Type B pancreatic cell (in vitro differentiated cells): ENCODE measurements around the gene EIF4H. TPM values are rescaled to one million over a fixed set of nuclear protein-coding genes. Genes with fewer than 3 reads are reported as not detected.
"Not testable (repeated sequence)": the region's sequence is repeated elsewhere in the genome, so short reads cannot be mapped to it uniquely, and the experiment has no call there.

Experiments used
- DNase-seq: peaks from one replicate; pipeline ENCODE4 v3.0.0; 2021; ENCODE audit warnings: mixed read lengths; ENCODE audit not compliant: unreplicated experiment; ENCODE audit errors: extremely low spot score
- H3K27ac Mint-ChIP-seq: 2 replicates; pipeline ENCODE4 v1.8.0; 2021; ENCODE audit warnings: mild to moderate bottlenecking, mixed read lengths
- H3K27me3 Mint-ChIP-seq: 2 replicates; pipeline ENCODE4 v1.8.0; 2021; ENCODE audit warnings: mixed read lengths
- H3K36me3 Mint-ChIP-seq: 2 replicates; pipeline ENCODE4 v1.8.0; 2021; ENCODE audit warnings: mixed read lengths
- H3K4me1 Mint-ChIP-seq: one replicate; pipeline ENCODE4 v1.8.0; 2021; ENCODE audit warnings: mixed read lengths; ENCODE audit not compliant: unreplicated experiment
- H3K4me3 Mint-ChIP-seq: 2 replicates; pipeline ENCODE4 v1.8.0; 2021; ENCODE audit warnings: mild to moderate bottlenecking, mixed read lengths
- H3K9me3 Mint-ChIP-seq: 2 replicates; pipeline ENCODE4 v1.8.0; 2021; ENCODE audit warnings: mixed read lengths
- CTCF ChIP-seq: fragments of 200-600 bp; sonication (generic); conservative IDR thresholded peaks from 2 replicates; pipeline ENCODE4 v1.5.0; 2021; ENCODE audit warnings: antibody characterized with exemption, mild to moderate bottlenecking
- total RNA-seq: library from RNA; stranded (reverse); gene quantifications from 2 replicates; pipeline ENCODE4 v1.2.1, GENCODE V29; 2021; ENCODE audit warnings: low replicate concordance

EIF4H gene
- total RNA-seq, 1 donor from 2014 or later: 251 TPM

GRCh38 chr7:74164985-74165456 is 9.1 kb upstream of the EIF4H start:
- Mint-ChIP-seq H3K4me3 (no peak overlapping the region), H3K9me3 (peaks cover 4% of the 10 kb centered on the region), H3K27ac (no peak overlapping the region), H3K4me1 (no peaks in the 10 kb centered on the region), H3K36me3 (no peaks in the 10 kb centered on the region), H3K27me3 (no peaks in the 10 kb centered on the region)
- no peak for DNase-seq
- TF ChIP-seq CTCF: peak; percentile 57

GRCh38 chr7:74165867-74166593 is 8.1 kb upstream of the EIF4H start:
- peaks cover 4% of the 10 kb centered on the region for H3K9me3 Mint-ChIP-seq
- no peak for TF ChIP-seq CTCF
- no peak overlapping the region for H3K27ac Mint-ChIP-seq
- no peak overlapping the region for H3K4me3 Mint-ChIP-seq
- no peaks in the 10 kb centered on the region for H3K36me3 Mint-ChIP-seq
- no peaks in the 10 kb centered on the region for H3K4me1 Mint-ChIP-seq
- no peak for DNase-seq
- H3K27me3 Mint-ChIP-seq: no peaks in the 10 kb centered on the region

GRCh38 chr7:74167324-74167723 is 6.8 kb upstream of the EIF4H start:
- H3K36me3 Mint-ChIP-seq, H3K9me3 Mint-ChIP-seq, H3K27me3 Mint-ChIP-seq, H3K4me3 Mint-ChIP-seq, H3K27ac Mint-ChIP-seq, H3K4me1 Mint-ChIP-seq, DNase-seq: not testable (repeated sequence)

- no peak for TF ChIP-seq CTCF
- peaks cover 24% of the 10 kb centered on the region for H3K4me1 Mint-ChIP-seq
- no peaks in the 10 kb centered on the region for H3K9me3 Mint-ChIP-seq
- H3K4me3 Mint-ChIP-seq: peak overlapping the region; percentile 90
- peak overlapping the region; percentile 93 for H3K27ac Mint-ChIP-seq
- DNase-seq: no peak
- peaks cover 9% of the 10 kb centered on the region for H3K36me3 Mint-ChIP-seq
- no peaks in the 10 kb centered on the region for H3K27me3 Mint-ChIP-seq
Measured at GRCh38 chr7:74173074-74173473, 1.1 kb upstream of the EIF4H start.

- no peaks in the 10 kb centered on the region for H3K9me3 Mint-ChIP-seq
- TF ChIP-seq CTCF: no peak
- peaks cover 24% of the 10 kb centered on the region for H3K4me1 Mint-ChIP-seq
- peaks cover 9% of the 10 kb centered on the region for H3K36me3 Mint-ChIP-seq
- peak overlapping the region; percentile 90 for H3K4me3 Mint-ChIP-seq
- H3K27me3 Mint-ChIP-seq: no peaks in the 10 kb centered on the region
- no peak for DNase-seq
- H3K27ac Mint-ChIP-seq: peak overlapping the region; percentile 93
Measured at GRCh38 chr7:74173491-74173865, 678 bp upstream of the EIF4H start.

- H3K4me1 Mint-ChIP-seq: peaks cover 30% of the 10 kb centered on the region
- H3K9me3 Mint-ChIP-seq: no peaks in the 10 kb centered on the region
- no peak for TF ChIP-seq CTCF
- peak overlapping the region; percentile 96 for H3K27ac Mint-ChIP-seq
- no peaks in the 10 kb centered on the region for H3K27me3 Mint-ChIP-seq
- H3K36me3 Mint-ChIP-seq: peaks cover 16% of the 10 kb centered on the region
- peak; percentile 74 for DNase-seq
- H3K4me3 Mint-ChIP-seq: peak overlapping the region; percentile 90
Measured at GRCh38 chr7:74174606-74175082, 488 bp downstream of the EIF4H start.
